Regular cardiac myocyte (primary cell): ENCODE data around the gene CYB561. TPM values are rescaled to one million over a fixed set of nuclear protein-coding genes. Genes with fewer than 3 reads are reported as not detected.

Source experiments
- total RNA-seq: library from RNA; depleted of rRNA; stranded (reverse); fragments of >200 nt; gene quantifications from 2 replicates; pipeline ENCODE4 v1.2.3, GENCODE V29; 2014

Gene CYB561, protein sequence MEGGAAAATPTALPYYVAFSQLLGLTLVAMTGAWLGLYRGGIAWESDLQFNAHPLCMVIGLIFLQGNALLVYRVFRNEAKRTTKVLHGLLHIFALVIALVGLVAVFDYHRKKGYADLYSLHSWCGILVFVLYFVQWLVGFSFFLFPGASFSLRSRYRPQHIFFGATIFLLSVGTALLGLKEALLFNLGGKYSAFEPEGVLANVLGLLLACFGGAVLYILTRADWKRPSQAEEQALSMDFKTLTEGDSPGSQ
- 15.1 and 22.0 TPM in 2 replicates for total RNA-seq

DNA sequence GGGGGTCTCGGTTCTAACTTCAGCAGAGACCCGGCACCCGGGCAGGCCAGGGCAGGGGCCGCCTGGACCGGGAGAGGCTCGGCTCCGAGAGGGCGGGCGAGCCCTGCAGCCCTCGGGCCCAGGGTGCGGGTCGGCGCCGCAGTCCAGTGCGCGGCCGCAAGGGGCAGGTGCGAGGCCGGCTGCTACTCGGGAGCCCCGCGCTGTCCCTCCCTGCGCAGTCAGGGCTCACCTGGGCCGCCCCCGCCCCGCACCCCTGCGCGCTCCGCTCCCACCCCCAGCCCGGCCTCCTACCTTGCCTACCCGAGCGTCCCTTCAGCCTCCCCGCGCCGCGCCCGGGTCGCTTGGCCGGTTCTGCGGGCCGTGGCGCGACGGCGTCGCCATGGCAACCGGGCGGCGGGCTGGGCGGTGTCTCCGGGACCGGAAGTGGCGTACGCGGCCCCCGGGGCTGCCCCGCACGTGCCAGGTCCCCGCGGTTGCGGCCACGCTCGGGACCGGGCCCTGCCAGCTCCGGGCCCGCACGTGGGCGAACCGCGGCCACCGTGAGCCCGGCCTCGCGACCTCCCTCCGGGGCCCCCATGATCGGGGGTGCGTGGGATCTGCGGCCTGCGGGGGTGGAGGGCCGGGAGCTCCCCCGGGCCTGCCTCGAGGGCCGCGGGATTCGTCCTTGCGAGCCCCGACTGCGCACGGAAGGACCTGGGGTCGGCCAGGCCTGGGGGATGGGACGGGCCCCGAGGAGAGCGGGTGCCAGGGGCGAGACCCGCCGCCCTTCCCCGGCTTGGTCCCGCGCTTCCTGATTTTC lies at the start of gene CYB561:
Gene CYB561, minus strand, starts transcription at position 353 of the 799 bp plus-strand sequence. CDS start 8,759 bp downstream, outside the sequence.

DNA sequence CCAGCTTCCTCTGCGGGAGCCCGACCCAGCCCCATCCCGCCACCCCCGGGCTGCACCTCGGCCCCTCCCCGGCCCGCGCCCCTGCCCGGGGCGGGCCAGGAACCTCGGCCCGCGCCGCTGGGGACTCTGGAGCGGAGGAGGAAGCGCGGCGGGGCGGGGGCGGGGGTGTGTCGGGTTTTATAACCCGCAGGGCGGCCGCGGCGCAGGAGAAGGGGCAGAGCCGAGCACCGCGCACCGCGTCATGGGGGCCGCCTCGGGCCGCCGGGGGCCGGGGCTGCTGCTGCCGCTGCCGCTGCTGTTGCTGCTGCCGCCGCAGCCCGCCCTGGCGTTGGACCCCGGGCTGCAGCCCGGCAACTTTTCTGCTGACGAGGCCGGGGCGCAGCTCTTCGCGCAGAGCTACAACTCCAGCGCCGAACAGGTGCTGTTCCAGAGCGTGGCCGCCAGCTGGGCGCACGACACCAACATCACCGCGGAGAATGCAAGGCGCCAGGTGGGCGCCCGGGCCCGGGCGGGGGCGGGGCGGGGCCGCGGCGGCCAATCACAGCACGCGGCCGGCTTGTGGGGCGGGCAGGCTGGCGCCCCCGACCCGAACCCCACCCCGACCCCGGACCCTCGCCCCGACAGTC lies 30.9 kb upstream of the CYB561 start, which contains the start of gene ACE:
Gene ACE, plus strand, starts transcription at position 208 of the 626 bp plus-strand sequence. Its CDS starts 34 bp downstream, at position 242.

Other genes starting within 250 kb of the CYB561 start
- 1.2 and 2.5 TPM in 2 replicates for gene ACE, start 30.8 kb upstream of the CYB561 start, total RNA-seq
- gene KCNH6, start 77.1 kb upstream of the CYB561 start, total RNA-seq, result not detected in 2 replicates
- gene DCAF7, start 104.2 kb upstream of the CYB561 start, total RNA-seq, result 10.7 and 16.3 TPM in 2 replicates
- 13.0 and 31.1 TPM in 2 replicates for gene TACO1, start 154.6 kb upstream of the CYB561 start, total RNA-seq
- gene MAP3K3, start 176.1 kb upstream of the CYB561 start, total RNA-seq, result 23.4 and 33.7 TPM in 2 replicates